ENCODE measurements around the gene SLMAP.

SLMAP gene

DNA sequence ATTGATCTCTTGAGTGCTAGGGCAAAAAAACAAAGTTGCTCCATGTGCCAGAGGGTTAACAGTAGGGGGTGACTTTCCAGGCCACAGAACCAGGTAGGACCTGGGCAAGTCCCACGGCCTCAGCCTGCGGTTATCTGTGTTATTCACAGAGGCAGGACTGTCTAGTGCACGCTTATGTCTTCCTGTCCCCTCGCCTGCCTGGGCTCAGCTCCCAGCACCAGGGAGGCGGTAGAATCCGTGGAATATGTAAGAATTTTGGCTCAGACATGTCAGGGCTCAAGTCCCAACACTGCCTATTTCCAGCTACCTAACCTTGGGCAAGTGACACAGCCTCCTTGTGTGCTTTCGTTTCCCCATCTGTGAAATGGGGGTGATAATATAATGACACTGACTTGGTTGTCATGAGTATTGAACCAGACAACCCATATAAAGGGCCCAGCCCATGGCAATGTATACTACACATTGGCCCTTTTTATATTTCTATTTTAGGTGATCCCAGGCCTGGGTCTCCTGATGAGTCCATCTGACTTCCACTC, 207.8 kb downstream of the SLMAP start:
- no peak for DNase-seq (ENCODE audit: low spot score)
- TF ChIP-seq CTCF (IDR thresholded peaks at IDR 0.05; ENCODE audit: borderline replicate concordance, control extremely low read depth, extremely low read depth, insufficient read depth, missing control alignments) = no peak
- in situ Hi-C loops (cut with MboI; ENCODE audit: low sequenced_read_pairs, unreplicated experiment) = no loop called here

DNA sequence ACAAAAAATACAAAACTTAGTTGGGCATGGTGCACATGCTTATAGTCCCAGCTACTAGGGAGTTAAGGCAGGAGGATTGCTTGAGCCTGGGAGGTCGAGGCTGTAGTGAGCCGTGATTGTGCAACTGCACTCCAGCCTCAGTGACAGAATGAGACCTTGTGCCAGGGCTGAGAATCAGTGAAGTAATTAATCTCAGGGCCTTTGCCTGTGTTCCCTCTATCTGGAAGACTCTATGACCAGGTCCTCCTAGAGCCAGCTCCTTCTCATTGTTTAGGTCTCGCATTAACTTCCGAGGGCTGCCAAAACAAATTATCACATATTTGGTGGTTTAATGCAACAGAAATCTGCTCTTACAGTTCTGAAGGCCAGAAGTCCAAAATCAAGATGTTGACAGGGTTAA, 210.7 kb downstream of the SLMAP start:
- no peak for TF ChIP-seq CTCF (IDR thresholded peaks at IDR 0.05; ENCODE audit: borderline replicate concordance, control extremely low read depth, extremely low read depth, insufficient read depth, missing control alignments)
- DNase-seq (ENCODE audit: low spot score) = no peak
- in situ Hi-C loops (cut with MboI; ENCODE audit: low sequenced_read_pairs, unreplicated experiment) = no loop called here

DNA sequence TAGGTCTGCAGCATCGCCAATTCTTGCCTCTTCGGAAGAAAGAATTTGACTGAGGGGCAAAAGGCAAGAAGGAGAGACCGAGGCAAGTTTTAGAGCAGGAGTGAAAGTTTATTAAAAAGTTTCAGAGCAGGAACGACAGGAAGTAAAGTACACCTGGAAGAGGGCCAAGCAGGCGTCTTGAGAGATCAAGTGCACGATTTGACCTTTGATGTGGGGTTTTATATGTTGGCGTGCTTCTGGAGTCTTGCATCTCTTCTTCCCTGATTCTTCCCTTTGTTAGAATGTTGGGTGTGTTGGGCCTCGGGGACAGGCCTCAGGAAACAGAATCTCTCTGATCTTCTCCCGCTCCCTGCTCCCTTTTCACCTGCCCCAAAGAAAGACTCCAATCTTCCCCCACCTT, 211.5 kb downstream of the SLMAP start:
- in situ Hi-C loops (cut with MboI; ENCODE audit: low sequenced_read_pairs, unreplicated experiment) = no loop called here
- no peak for DNase-seq (ENCODE audit: low spot score)
- TF ChIP-seq CTCF (IDR thresholded peaks at IDR 0.05; ENCODE audit: borderline replicate concordance, control extremely low read depth, extremely low read depth, insufficient read depth, missing control alignments) = no peak

DNA sequence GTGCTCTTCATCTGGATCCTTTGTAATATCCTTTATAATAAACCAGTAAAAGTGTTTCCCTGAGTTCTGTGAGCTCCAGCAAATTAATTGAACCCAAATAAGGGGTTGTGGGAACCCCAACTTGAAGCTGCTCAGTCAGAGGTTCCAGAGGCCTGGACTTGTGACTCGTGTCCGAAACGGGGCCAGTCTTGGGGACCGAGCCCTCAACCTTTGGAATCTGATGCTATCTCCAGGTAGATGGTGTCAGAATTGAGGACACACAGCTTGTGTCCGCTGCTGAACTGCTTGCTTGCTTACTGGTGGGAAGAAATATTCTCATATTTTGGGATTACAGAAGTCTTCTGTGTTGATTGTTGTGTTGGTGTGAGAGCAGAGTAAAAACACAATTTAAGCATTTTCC, 212.4 kb downstream of the SLMAP start:
- in situ Hi-C loops (cut with MboI; ENCODE audit: low sequenced_read_pairs, unreplicated experiment) = no loop called here
- DNase-seq (ENCODE audit: low spot score) = no peak
- no peak for TF ChIP-seq CTCF (IDR thresholded peaks at IDR 0.05; ENCODE audit: borderline replicate concordance, control extremely low read depth, extremely low read depth, insufficient read depth, missing control alignments)

GRCh38 chr3:57971975-57972374, 215.9 kb downstream of the SLMAP start:
- no peak for DNase-seq (ENCODE audit: low spot score)
- TF ChIP-seq CTCF (IDR thresholded peaks at IDR 0.05; ENCODE audit: borderline replicate concordance, control extremely low read depth, extremely low read depth, insufficient read depth, missing control alignments) = no peak
- in situ Hi-C loops (cut with MboI; ENCODE audit: low sequenced_read_pairs, unreplicated experiment) = no loop called here

- no peak for TF ChIP-seq CTCF (IDR thresholded peaks at IDR 0.05; ENCODE audit: borderline replicate concordance, control extremely low read depth, extremely low read depth, insufficient read depth, missing control alignments)
- in situ Hi-C loops (cut with MboI; ENCODE audit: low sequenced_read_pairs, unreplicated experiment) = no loop called here
- no peak for DNase-seq (ENCODE audit: low spot score)
Measured at GRCh38 chr3:57972531-57973111, 216.5 kb downstream of the SLMAP start.
